ENCODE results near the gene SRCIN1. TPM values are rescaled to one million over a fixed set of nuclear protein-coding genes. Genes with fewer than 3 reads are reported as not detected.
"Not testable (repeated sequence)": the region's sequence is repeated elsewhere in the genome, so short reads cannot be mapped to it uniquely, and the experiment has no call there.

SRCIN1 gene
- polyA plus RNA-seq, 1 experiment = not detected

DNA sequence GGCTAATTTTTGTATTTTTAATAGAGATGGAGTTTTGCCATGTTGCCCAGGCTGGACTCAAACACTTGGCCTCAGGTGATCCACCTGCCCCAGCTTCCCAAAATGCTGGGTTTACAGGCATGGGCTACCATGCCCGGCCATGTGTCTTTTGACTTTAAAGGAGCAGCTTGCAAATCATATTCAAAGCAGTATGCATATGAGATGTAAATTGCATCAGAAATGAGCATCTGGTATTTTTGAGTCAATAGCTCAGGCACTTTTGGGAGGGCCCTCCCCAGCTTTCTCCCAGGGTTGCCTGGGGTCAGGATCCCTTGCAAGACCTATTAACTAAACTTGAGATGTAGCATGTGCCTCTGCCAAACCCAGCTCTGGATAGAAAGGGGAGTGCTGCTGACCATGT, 47.5 kb upstream of the SRCIN1 start:
- TF ChIP-seq, protein P1, sequence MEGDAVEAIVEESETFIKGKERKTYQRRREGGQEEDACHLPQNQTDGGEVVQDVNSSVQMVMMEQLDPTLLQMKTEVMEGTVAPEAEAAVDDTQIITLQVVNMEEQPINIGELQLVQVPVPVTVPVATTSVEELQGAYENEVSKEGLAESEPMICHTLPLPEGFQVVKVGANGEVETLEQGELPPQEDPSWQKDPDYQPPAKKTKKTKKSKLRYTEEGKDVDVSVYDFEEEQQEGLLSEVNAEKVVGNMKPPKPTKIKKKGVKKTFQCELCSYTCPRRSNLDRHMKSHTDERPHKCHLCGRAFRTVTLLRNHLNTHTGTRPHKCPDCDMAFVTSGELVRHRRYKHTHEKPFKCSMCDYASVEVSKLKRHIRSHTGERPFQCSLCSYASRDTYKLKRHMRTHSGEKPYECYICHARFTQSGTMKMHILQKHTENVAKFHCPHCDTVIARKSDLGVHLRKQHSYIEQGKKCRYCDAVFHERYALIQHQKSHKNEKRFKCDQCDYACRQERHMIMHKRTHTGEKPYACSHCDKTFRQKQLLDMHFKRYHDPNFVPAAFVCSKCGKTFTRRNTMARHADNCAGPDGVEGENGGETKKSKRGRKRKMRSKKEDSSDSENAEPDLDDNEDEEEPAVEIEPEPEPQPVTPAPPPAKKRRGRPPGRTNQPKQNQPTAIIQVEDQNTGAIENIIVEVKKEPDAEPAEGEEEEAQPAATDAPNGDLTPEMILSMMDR (IDR thresholded peaks at IDR 0.05; ENCODE audit: low read depth, low read length) = no peak
- no peak overlapping the region for H3K27ac ChIP-seq (ENCODE audit: low read depth, low read length)
- no peak for DNase-seq (ENCODE audit: low read depth, low spot score)
- no peak overlapping the region for H3K4me3 ChIP-seq (ENCODE audit: low read depth, low read length)
- no peaks in the 10 kb centered on the region for H3K9me3 ChIP-seq (ENCODE audit: control insufficient read depth, insufficient read depth, low read length)
- ChIA-PET POLR2A (no interaction called here), CTCF (interaction anchor here (1.5 kb wide), 1 partner anchor 95 kb away, joined by 6 read pairs; no protein-coding TSS in a partner anchor)
- peaks cover 34% of the 10 kb centered on the region for H3K27me3 ChIP-seq (ENCODE audit: control insufficient read depth, insufficient read depth, low read length)

DNA sequence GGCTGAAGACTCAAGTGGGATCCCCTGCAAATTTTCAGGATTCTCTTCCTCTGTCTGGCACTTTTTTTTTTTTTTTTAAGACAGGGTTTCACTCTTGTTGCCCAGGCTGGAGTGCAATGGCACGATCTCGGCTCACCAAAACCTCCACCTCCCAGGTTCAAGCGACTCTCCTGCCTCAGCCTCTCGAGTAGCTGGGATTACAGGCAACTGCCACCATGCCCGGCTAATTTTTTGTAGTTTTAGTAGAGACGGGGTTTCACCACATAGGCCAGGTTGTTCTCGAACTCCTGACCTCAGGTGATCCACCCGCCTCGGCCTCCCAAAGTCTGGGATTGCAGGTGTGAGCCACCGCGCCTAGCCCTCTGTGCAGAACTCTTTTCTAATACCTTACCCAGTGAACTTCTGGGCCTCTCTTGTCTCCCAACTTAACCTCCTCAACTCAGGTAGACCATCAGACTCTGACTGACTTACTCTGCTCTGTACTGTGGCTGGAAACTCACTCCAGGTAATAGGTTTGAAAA, 45.0 kb upstream of the SRCIN1 start:
- POLR2A ChIA-PET; H3K9me3 ChIP-seq (ENCODE audit: control insufficient read depth, insufficient read depth, low read length); H3K4me3 ChIP-seq (ENCODE audit: low read depth, low read length); DNase-seq (ENCODE audit: low read depth, low spot score); H3K27ac ChIP-seq (ENCODE audit: low read depth, low read length): not testable (repeated sequence)
- H3K27me3 ChIP-seq (ENCODE audit: control insufficient read depth, insufficient read depth, low read length) = peaks cover 23% of the 10 kb centered on the region
- CTCF ChIA-PET = interaction anchor here (0.9 to 3.0 kb wide), 3 partner anchors 10 to 93 kb away, joined by 4 to 8 read pairs (median 5); no protein-coding TSS in a partner anchor

DNA sequence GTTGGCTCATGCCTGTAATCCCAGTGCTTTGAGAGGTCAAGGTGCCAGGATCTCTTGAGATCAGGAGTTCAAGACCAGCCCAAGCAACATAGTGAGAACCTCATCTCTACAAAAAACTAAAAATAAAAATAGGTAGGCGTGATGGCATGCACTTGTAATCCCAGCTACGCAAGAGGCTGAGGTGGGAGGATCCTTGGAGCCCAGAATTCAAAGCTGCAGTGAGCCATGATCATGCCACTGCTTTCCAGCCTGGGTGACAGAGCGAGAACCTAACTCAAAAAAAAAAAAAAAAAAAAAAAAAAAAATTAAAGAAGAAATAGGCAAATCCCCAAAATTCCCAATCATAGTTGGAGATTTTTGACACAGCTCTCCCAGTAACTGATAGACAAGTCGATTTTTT, 32.2 kb upstream of the SRCIN1 start:
- DNase-seq (ENCODE audit: low read depth, low spot score) = no peak
- H3K9me3 ChIP-seq (ENCODE audit: control insufficient read depth, insufficient read depth, low read length) = no peaks in the 10 kb centered on the region
- TF ChIP-seq, protein P1 (IDR thresholded peaks at IDR 0.05; ENCODE audit: low read depth, low read length) = no peak
- H3K27ac ChIP-seq (ENCODE audit: low read depth, low read length) = no peak overlapping the region
- no peak overlapping the region for H3K4me3 ChIP-seq (ENCODE audit: low read depth, low read length)
- POLR2A ChIA-PET = interaction anchor here (0.6 kb wide), 1 partner anchor 9 kb away, joined by 3 read pairs; no protein-coding TSS in a partner anchor
- CTCF ChIA-PET = interaction anchor here (0.9 kb wide), 1 partner anchor 31 kb away, joined by 11 read pairs; no protein-coding TSS in a partner anchor
- H3K27me3 ChIP-seq (ENCODE audit: control insufficient read depth, insufficient read depth, low read length) = peaks cover 5% of the 10 kb centered on the region

DNA sequence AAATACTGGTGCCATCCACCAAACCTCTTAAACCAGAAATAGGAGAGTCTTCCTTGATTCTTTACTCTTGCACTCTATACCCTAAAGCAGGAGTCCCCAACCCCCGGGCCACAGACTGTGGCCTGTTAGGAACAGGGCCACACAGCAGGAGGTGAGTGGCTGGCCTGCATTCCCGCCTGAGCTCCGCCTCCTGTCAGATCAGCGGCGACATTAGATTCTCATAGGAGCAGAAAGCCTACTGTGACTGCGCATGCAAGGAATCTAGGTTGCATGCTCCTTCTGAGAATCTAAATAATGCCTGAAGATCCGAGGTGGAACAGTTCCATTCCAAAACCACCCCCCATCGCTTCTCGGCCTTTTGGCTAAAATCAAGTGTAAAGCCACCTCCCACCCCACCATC, 30.3 kb upstream of the SRCIN1 start:
- Histone ChIP-seq H3K4me3 (ENCODE audit: low read depth, low read length) (no peak overlapping the region), H3K9me3 (ENCODE audit: control insufficient read depth, insufficient read depth, low read length) (no peaks in the 10 kb centered on the region), H3K27ac (ENCODE audit: low read depth, low read length) (no peak overlapping the region), H3K27me3 (ENCODE audit: control insufficient read depth, insufficient read depth, low read length) (peaks cover 5% of the 10 kb centered on the region)
- DNase-seq (ENCODE audit: low read depth, low spot score) = no peak
- TF ChIP-seq, protein P1 (IDR thresholded peaks at IDR 0.05; ENCODE audit: low read depth, low read length) = no peak
- POLR2A ChIA-PET = interaction anchor here (0.6 kb wide), 1 partner anchor 110 kb away, joined by 7 read pairs; no protein-coding TSS in a partner anchor
- CTCF ChIA-PET = no interaction called here

DNA sequence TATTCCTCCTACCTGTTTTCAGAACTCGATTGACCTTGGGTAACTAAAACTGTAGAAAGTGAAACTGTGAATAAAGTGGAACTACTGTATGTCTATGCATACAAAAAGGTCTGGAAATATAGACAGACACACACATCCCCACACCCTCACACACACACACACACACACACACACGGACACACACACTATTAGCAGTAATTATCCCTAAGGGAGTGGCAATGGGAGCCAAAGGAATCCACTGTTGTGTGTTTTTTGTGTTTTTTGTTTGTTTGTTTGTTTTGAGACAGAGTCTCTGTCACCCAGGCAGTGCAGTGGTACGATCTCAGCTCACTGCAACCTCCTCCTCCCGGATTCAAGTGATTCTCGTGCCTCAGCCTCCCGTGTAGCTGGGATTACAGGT, 26.6 kb upstream of the SRCIN1 start:
- no peak for DNase-seq (ENCODE audit: low read depth, low spot score)
- POLR2A ChIA-PET = no interaction called here
- H3K27me3 ChIP-seq (ENCODE audit: control insufficient read depth, insufficient read depth, low read length) = peaks cover 11% of the 10 kb centered on the region
- CTCF ChIA-PET = no interaction called here
- H3K27ac ChIP-seq (ENCODE audit: low read depth, low read length) = no peak overlapping the region
- no peaks in the 10 kb centered on the region for H3K9me3 ChIP-seq (ENCODE audit: control insufficient read depth, insufficient read depth, low read length)
- no peak overlapping the region for H3K4me3 ChIP-seq (ENCODE audit: low read depth, low read length)
- TF ChIP-seq, protein P1 (IDR thresholded peaks at IDR 0.05; ENCODE audit: low read depth, low read length) = no peak

Data from AG04450 (cell line).